Breast epithelium (tissue), 4 donors: ENCODE data around the gene BPGM. TPM values are rescaled to one million over a fixed set of nuclear protein-coding genes. Genes with fewer than 3 reads are reported as not detected.

Experiments used
- DNase-seq, 2 donors: peaks; one replicate each; pipeline ENCODE4 v3.0.0-alpha.2; 2019; ENCODE audit warnings: low spot score in 2 of 2
- H3K27ac ChIP-seq, 2 donors: fragments of 200-600 bp; sonication (generic) in 1 of 2; one replicate each; pipeline ENCODE4 v1.5.1; 2016 to 2019; ENCODE audit warnings: mild to moderate bottlenecking in 1 of 2
- H3K27me3 ChIP-seq, 2 donors: fragments of 200-600 bp; sonication (generic) in 1 of 2; one replicate each; pipeline versions ENCODE4 v1.5.1 to v1.6.0; 2017 to 2019; ENCODE audit warnings: control low read depth in 1 of 2, mild to moderate bottlenecking in 1 of 2
- H3K36me3 ChIP-seq: fragments of 200-600 bp; one replicate; pipeline ENCODE4 v1.5.1; 2019
- H3K4me1 ChIP-seq, 2 donors: fragments of 200-600 bp; sonication (generic); one replicate each; pipeline ENCODE4 v1.5.1; 2016 to 2019; ENCODE audit warnings: control low read depth in 1 of 2
- H3K4me3 ChIP-seq, 3 donors: fragments of 200-600 bp; sonication (generic); 1 replicate in 2 of 3; 2 replicates in 1 of 3; pipeline ENCODE4 v1.5.1; 2016 to 2019; ENCODE audit warnings: mild to moderate bottlenecking in 3 of 3, moderate library complexity in 2 of 3
- H3K9me3 ChIP-seq, 2 donors: fragments of 200-600 bp; sonication (generic) in 1 of 2; one replicate each; pipeline ENCODE4 v1.5.1; 2016 to 2019; ENCODE audit warnings: control low read depth in 1 of 2
- POLR2A ChIP-seq: fragments of 450-650 bp; IDR thresholded peaks from one replicate; pipeline ENCODE4 v1.6.1; 2016; ENCODE audit warnings: antibody characterized with exemption, mild to moderate bottlenecking, moderate library complexity
- POLR2AphosphoS5 ChIP-seq, 3 donors: sonication (generic); formaldehyde crosslinking; IDR thresholded peaks; one replicate each; pipeline ENCODE4 v1.6.1; 2017; ENCODE audit warnings: antibody characterized with exemption in 3 of 3
- intact Hi-C: fragments of 100-400 bp; cut with DNase I; formaldehyde crosslinking; loops from one replicate; pipeline ENCODE4 v1.15.1; 2023; ENCODE audit warnings: low total_unique reads
- total RNA-seq, 3 donors: library from RNA; depleted of rRNA; stranded (reverse); fragments of >200 nt; gene quantifications; one replicate each; pipeline ENCODE4 v1.1.0, GENCODE V29; 2016
- TF ChIP-seq, protein P1 (sequence below), 3 donors: fragments of 450-650 bp; IDR thresholded peaks; one replicate each; pipeline ENCODE4 v1.5.1; 2016 to 2017; ENCODE audit warnings: antibody characterized with exemption in 3 of 3, mild to moderate bottlenecking in 3 of 3, moderate library complexity in 3 of 3

Gene BPGM
- total RNA-seq, 3 donors from 2014 or later = 12.3 to 18.7 (median 16.4) TPM

- Histone ChIP-seq H3K4me3 (no peak overlapping the region), H3K9me3 (no peaks in the 10 kb centered on the region), H3K27ac (peak overlapping the region; percentile 12 to 19), H3K27me3 (no peaks in the 10 kb centered on the region), H3K4me1 (no peaks in the 10 kb centered on the region), H3K36me3 (no peaks in the 10 kb centered on the region)
- TF ChIP-seq POLR2A = no peak
- TF ChIP-seq, protein P1, sequence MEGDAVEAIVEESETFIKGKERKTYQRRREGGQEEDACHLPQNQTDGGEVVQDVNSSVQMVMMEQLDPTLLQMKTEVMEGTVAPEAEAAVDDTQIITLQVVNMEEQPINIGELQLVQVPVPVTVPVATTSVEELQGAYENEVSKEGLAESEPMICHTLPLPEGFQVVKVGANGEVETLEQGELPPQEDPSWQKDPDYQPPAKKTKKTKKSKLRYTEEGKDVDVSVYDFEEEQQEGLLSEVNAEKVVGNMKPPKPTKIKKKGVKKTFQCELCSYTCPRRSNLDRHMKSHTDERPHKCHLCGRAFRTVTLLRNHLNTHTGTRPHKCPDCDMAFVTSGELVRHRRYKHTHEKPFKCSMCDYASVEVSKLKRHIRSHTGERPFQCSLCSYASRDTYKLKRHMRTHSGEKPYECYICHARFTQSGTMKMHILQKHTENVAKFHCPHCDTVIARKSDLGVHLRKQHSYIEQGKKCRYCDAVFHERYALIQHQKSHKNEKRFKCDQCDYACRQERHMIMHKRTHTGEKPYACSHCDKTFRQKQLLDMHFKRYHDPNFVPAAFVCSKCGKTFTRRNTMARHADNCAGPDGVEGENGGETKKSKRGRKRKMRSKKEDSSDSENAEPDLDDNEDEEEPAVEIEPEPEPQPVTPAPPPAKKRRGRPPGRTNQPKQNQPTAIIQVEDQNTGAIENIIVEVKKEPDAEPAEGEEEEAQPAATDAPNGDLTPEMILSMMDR (IDR thresholded peaks at IDR 0.05) = no peak
- TF ChIP-seq POLR2AphosphoS5 (IDR thresholded peaks at IDR 0.05) = no peak
- DNase-seq = no peak
- intact Hi-C loops = no loop called here
Measured at GRCh38 chr7:134706468-134706867, 59.8 kb downstream of the BPGM start.

DNA sequence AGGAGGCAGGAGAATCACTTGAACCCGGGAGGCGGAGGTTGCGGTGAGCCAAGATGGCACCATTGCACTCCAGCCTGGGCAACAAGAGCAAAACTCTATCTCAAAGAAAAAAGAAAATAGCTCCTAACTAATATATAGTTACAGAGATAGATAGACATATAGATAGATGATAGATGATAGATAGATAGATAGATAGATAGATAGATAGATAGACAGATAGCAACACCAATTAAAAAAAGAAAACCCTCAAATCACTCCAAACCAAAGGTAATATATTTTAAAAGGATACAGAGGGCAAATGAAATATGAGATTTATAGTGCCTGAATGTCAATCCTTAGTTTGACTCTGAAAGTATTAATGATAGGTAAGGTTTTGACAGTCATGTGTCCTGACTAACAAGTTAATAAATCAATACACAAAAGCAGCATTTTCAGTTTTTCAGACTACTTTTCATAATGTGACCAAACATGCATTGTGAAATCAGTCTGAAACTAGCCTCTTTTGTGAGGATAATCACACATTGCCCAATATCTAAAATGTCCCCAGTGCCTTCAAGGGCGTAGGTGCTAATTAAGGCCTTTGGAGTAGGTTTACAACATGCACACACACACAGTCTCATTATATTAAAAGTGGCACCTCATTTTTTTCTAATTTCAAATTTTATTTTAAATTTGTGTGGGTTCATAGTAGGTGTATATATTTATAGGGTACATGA is 61.2 kb downstream of the BPGM start:
- DNase-seq = no peak
- H3K27ac ChIP-seq = no peak overlapping the region
- TF ChIP-seq POLR2AphosphoS5 (IDR thresholded peaks at IDR 0.05) (no peak), POLR2A (no peak)
- TF ChIP-seq, protein P1 (IDR thresholded peaks at IDR 0.05) = no peak
- H3K9me3 ChIP-seq = no peaks in the 10 kb centered on the region
- H3K4me3 ChIP-seq = no peak overlapping the region
- intact Hi-C loops = no loop called here
- H3K27me3 ChIP-seq = no peaks in the 10 kb centered on the region
- no peaks in the 10 kb centered on the region for H3K36me3 ChIP-seq
- H3K4me1 ChIP-seq = no peaks in the 10 kb centered on the region

GRCh38 chr7:134708692-134709091 is 62.0 kb downstream of the BPGM start:
- H3K36me3 ChIP-seq = no peaks in the 10 kb centered on the region
- H3K27me3 ChIP-seq = no peaks in the 10 kb centered on the region
- TF ChIP-seq, protein P1 (IDR thresholded peaks at IDR 0.05) = no peak
- no peak for TF ChIP-seq POLR2A
- TF ChIP-seq POLR2AphosphoS5 (IDR thresholded peaks at IDR 0.05) = no peak
- H3K4me1 ChIP-seq = no peaks in the 10 kb centered on the region
- no peak for DNase-seq
- H3K4me3 ChIP-seq = no peak overlapping the region
- H3K9me3 ChIP-seq = no peaks in the 10 kb centered on the region
- peak overlapping the region in 1 of 2 donors; percentile 19 for H3K27ac ChIP-seq
- intact Hi-C loops = no loop called here

DNA sequence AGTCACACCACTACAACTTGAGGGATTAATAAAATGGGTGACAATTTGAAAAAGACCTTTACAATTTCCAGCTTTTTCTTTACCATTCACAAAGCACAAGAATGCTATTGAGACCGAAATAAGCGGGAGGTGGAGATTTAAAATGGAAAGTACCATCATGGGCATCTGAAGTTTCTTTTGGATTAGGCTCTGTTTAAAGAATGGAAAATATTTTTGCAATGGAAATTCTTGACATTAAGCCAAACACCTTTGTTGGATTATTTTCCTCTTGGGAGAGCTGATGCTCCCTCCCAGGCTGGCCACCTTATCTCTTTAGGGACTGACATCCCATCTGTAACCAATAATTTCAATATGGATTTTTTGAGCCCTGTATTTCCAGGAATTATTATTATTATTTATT is 62.5 kb downstream of the BPGM start:
- Histone ChIP-seq H3K4me3 (no peak overlapping the region), H3K4me1 (no peaks in the 10 kb centered on the region), H3K36me3 (no peaks in the 10 kb centered on the region), H3K9me3 (no peaks in the 10 kb centered on the region), H3K27me3 (no peaks in the 10 kb centered on the region), H3K27ac (peak overlapping the region in 1 of 2 donors; percentile 19)
- no peak for DNase-seq
- intact Hi-C loops = no loop called here
- TF ChIP-seq, protein P1 (IDR thresholded peaks at IDR 0.05) = no peak
- TF ChIP-seq POLR2A (no peak), POLR2AphosphoS5 (IDR thresholded peaks at IDR 0.05) (no peak)

- intact Hi-C loops = no loop called here
- Histone ChIP-seq H3K27ac (peak overlapping the region in 1 of 2 donors; percentile 55), H3K9me3 (no peaks in the 10 kb centered on the region), H3K27me3 (no peaks in the 10 kb centered on the region), H3K36me3 (no peaks in the 10 kb centered on the region), H3K4me1 (no peaks in the 10 kb centered on the region), H3K4me3 (no peak overlapping the region)
- TF ChIP-seq, protein P1 (IDR thresholded peaks at IDR 0.05) = no peak
- TF ChIP-seq POLR2AphosphoS5 (IDR thresholded peaks at IDR 0.05) (no peak), POLR2A (no peak)
- DNase-seq = no peak
Measured at GRCh38 chr7:134710511-134710853, 63.8 kb downstream of the BPGM start.
